Rectal smooth muscle tissue (tissue), 1 donor: Measurements from ENCODE around the gene L1CAM.

Experiments used
- H3K27ac ChIP-seq: one replicate; pipeline ENCODE4 v1.7.0; 2013; ENCODE audit warnings: low read depth, low read length, inconsistent platforms
- H3K27me3 ChIP-seq: one replicate; pipeline ENCODE4 v1.7.0; 2013; ENCODE audit warnings: low read length; ENCODE audit not compliant: control insufficient read depth, insufficient read depth
- H3K36me3 ChIP-seq: one replicate; pipeline ENCODE4 v1.7.0; 2013; ENCODE audit warnings: low read length; ENCODE audit not compliant: control insufficient read depth, insufficient read depth
- H3K4me1 ChIP-seq: one replicate; pipeline ENCODE4 v1.7.0; 2013; ENCODE audit warnings: low read length; ENCODE audit not compliant: control insufficient read depth, insufficient read depth
- H3K4me3 ChIP-seq: one replicate; pipeline ENCODE4 v1.7.0; 2013; ENCODE audit warnings: low read length
- H3K9ac ChIP-seq: one replicate; pipeline ENCODE4 v1.7.0; 2013; ENCODE audit warnings: low read length

Gene L1CAM

DNA sequence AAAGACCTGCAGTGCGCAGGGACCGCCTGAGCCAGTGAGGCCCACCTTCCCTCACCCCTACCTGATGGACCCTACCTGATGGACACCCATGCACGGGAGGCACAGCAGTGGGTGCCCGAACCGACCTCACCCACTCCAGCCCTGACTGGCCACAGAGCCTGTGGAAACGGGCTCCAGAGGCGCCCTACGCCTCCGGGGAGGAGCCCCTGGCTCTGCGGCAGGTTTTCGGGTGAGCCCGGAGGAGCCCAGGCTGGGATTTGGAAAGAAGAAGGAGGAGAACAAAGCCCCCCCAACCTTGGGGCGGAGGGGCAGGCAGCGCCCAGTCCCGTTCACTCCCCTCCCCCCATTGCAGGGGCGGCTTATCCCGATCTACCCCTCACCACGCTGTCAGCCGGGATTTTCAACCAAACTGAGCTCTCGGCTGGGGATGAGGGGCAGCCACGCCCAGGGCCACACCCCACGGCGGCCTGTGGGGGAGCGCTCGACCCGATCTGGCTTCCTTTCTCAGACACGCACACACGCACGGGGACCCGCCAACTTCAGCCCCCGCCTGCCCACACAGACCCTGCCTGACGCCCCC, 675 bp downstream of the L1CAM start:
- H3K27ac ChIP-seq, result no peak overlapping the region
- H3K4me3 ChIP-seq, result peak overlapping the region; percentile 13
- H3K9ac ChIP-seq, result no peak overlapping the region
- H3K27me3 ChIP-seq, result peaks cover 29% of the 10 kb centered on the region
- no peaks in the 10 kb centered on the region for H3K36me3 ChIP-seq
- H3K4me1 ChIP-seq, result no peaks in the 10 kb centered on the region

DNA sequence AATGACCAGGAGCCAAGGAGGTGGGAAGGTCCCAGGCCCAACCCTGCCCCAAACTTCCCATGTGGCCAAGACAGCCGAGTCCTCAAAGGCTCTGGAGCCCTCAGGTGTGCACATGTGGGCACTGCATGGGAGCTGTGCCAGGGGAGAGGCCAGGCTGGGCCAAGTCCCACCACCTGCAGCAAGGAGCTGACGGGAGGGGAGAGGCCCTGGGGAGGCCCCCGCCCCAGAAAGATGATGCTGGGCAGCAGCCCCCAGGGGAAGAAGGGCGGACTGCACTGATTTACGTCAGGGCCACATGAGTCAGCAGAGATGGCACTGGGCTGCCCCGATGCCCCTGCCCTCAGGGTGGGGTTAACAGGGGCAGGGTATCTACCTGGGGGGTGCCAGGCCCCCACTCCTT, 1.4 kb downstream of the L1CAM start:
- peaks cover 34% of the 10 kb centered on the region for H3K27me3 ChIP-seq
- no peak overlapping the region for H3K27ac ChIP-seq
- no peak overlapping the region for H3K9ac ChIP-seq
- no peak overlapping the region for H3K4me3 ChIP-seq
- H3K4me1 ChIP-seq, result no peaks in the 10 kb centered on the region
- no peaks in the 10 kb centered on the region for H3K36me3 ChIP-seq

- no peaks in the 10 kb centered on the region for H3K4me1 ChIP-seq
- no peak overlapping the region for H3K4me3 ChIP-seq
- H3K9ac ChIP-seq, result no peak overlapping the region
- H3K36me3 ChIP-seq, result no peaks in the 10 kb centered on the region
- H3K27me3 ChIP-seq, result peaks cover 34% of the 10 kb centered on the region
- H3K27ac ChIP-seq, result no peak overlapping the region
Observed at GRCh38 chrX:153884136-153884535, 1.8 kb downstream of the L1CAM start.

GRCh38 chrX:153883163-153883843, 2.7 kb downstream of the L1CAM start:
- Histone ChIP-seq H3K4me3 (no peak overlapping the region), H3K4me1 (no peaks in the 10 kb centered on the region), H3K27me3 (peaks cover 42% of the 10 kb centered on the region), H3K9ac (no peak overlapping the region), H3K27ac (no peak overlapping the region), H3K36me3 (no peaks in the 10 kb centered on the region)

DNA sequence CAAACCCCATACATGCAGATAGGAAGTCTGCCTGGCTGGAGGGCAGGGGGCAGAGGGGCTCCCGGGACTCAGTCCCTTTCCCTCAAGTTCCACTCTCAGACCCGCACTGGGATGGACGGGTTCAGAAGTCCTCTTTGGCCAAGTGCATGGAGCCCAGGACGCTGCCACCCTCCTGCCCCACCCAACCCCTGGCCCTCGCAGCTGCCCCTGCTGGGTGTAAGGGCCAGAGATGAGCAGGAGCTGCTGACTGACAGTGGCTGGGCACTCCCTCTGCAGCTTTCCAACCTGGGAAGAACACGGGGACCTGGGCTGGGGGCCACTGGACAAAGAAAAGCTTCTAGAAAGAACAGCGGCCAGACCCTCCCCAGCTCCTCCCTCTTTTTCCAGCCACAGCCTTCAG, 3.4 kb downstream of the L1CAM start:
- no peak overlapping the region for H3K4me3 ChIP-seq
- peaks cover 46% of the 10 kb centered on the region for H3K27me3 ChIP-seq
- no peaks in the 10 kb centered on the region for H3K36me3 ChIP-seq
- H3K9ac ChIP-seq, result no peak overlapping the region
- no peaks in the 10 kb centered on the region for H3K4me1 ChIP-seq
- H3K27ac ChIP-seq, result no peak overlapping the region

DNA sequence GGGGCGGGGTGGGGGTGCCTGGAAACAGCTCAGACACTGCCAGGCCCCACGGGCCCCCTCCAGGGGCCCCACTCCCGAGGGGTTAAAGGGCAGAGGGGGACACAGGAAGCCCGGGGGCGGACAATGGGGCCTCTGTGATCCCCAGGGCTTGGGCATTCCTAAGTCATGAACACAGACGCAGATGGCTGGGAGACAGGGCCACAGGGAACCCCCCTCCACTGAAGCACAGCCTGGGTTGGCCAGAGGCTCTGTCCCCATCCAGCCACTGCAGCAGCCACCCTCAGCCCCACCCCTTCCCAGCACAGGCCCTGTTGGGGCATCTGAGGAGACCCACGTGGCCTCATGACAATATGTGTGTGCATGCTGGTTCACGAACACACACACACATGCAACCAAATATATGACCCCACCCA, 3.9 kb downstream of the L1CAM start:
- no peak overlapping the region for H3K9ac ChIP-seq
- H3K27me3 ChIP-seq, result peaks cover 48% of the 10 kb centered on the region
- no peaks in the 10 kb centered on the region for H3K36me3 ChIP-seq
- H3K27ac ChIP-seq, result no peak overlapping the region
- H3K4me1 ChIP-seq, result no peaks in the 10 kb centered on the region
- no peak overlapping the region for H3K4me3 ChIP-seq

DNA sequence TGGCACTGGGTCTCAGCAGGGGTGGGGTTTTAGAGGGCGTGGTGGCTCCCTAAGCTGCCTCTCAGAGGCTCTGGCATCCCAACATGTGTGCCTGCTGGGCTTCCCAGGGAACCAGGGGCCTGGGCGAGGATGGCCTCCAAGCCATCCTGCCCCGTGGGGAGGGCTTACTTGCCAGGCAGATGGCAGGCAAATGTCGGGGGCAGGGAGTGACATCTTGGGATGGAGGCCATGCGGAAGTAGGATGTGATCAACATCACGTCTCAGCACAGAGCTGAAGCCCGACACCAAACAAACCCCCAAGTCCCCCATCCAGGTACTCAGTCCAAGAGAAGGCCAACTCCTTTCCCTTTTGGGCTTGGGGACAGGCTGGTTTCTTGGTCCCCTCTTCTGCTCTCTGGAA, 4.7 kb downstream of the L1CAM start:
- H3K27me3 ChIP-seq, result peaks cover 41% of the 10 kb centered on the region
- no peak overlapping the region for H3K27ac ChIP-seq
- H3K4me3 ChIP-seq, result no peak overlapping the region
- no peak overlapping the region for H3K9ac ChIP-seq
- H3K36me3 ChIP-seq, result no peaks in the 10 kb centered on the region
- H3K4me1 ChIP-seq, result no peaks in the 10 kb centered on the region

- no peak overlapping the region for H3K27ac ChIP-seq
- peaks cover 40% of the 10 kb centered on the region for H3K27me3 ChIP-seq
- H3K9ac ChIP-seq, result no peak overlapping the region
- no peaks in the 10 kb centered on the region for H3K4me1 ChIP-seq
- no peak overlapping the region for H3K4me3 ChIP-seq
- H3K36me3 ChIP-seq, result no peaks in the 10 kb centered on the region
Observed at GRCh38 chrX:153880440-153880815, 5.5 kb downstream of the L1CAM start.

DNA sequence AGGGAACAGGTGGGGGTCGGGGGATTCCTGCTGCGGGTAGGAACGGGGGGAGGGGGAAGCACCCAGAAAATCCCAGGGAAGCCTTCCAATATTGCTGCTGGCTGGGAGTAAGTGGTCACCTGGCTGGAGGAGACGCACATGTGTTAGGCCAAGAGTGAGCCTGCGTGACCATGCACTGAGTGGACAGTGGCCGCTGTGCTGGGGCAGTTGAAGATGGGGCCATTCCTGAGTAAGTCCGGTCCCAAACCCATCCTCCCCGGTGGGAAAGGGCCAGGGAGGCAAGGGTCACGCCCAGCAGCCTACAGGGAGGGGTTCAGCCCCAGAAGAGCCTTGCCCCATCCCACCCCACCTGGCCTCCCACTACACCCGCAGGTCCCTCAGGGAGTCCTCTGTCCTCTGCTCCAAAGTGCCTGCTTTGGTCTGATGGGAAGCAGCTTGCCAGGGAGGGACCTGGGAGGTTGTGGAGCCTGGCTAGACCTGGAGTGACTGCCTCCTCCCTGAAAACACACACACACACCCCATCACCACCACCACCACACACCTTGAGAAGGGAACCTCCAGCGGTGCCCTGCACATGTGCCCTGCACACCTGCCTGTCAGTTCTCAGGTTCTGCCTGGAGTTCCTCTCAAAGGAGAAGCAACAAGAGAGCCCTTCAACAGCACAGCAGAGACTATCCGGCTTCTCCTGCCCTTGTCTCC, 6.1 kb downstream of the L1CAM start:
- H3K4me3 ChIP-seq, result no peak overlapping the region
- no peaks in the 10 kb centered on the region for H3K4me1 ChIP-seq
- H3K9ac ChIP-seq, result no peak overlapping the region
- no peaks in the 10 kb centered on the region for H3K36me3 ChIP-seq
- H3K27ac ChIP-seq, result no peak overlapping the region
- peaks cover 34% of the 10 kb centered on the region for H3K27me3 ChIP-seq

- no peak overlapping the region for H3K4me3 ChIP-seq
- H3K27me3 ChIP-seq, result peaks cover 31% of the 10 kb centered on the region
- H3K36me3 ChIP-seq, result no peaks in the 10 kb centered on the region
- no peak overlapping the region for H3K9ac ChIP-seq
- no peaks in the 10 kb centered on the region for H3K4me1 ChIP-seq
- H3K27ac ChIP-seq, result no peak overlapping the region
Observed at GRCh38 chrX:153878969-153879653, 6.9 kb downstream of the L1CAM start.

DNA sequence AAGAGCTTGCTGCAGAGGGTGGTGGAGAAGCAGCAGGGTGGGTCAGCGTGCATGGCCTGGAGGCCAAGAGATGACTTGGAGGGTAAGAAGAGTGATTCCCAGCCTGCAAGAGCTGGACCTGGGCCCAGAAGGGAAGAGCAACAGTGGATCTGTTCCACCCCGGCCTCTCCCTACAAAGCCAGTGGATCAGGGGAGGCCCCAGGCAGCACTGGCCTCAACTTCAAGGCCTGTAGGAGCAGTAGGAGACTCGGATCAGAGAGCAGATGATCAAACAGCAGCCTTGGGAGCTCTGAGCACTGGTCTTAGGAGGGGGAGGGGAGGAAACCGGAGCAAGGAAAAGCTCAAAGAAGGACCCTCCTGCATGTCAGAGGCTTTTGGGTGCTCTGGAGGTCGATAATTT, 7.6 kb downstream of the L1CAM start:
- Histone ChIP-seq H3K27ac (no peak overlapping the region), H3K4me1 (no peaks in the 10 kb centered on the region), H3K4me3 (no peak overlapping the region), H3K27me3 (peaks cover 24% of the 10 kb centered on the region), H3K36me3 (no peaks in the 10 kb centered on the region), H3K9ac (no peak overlapping the region)

DNA sequence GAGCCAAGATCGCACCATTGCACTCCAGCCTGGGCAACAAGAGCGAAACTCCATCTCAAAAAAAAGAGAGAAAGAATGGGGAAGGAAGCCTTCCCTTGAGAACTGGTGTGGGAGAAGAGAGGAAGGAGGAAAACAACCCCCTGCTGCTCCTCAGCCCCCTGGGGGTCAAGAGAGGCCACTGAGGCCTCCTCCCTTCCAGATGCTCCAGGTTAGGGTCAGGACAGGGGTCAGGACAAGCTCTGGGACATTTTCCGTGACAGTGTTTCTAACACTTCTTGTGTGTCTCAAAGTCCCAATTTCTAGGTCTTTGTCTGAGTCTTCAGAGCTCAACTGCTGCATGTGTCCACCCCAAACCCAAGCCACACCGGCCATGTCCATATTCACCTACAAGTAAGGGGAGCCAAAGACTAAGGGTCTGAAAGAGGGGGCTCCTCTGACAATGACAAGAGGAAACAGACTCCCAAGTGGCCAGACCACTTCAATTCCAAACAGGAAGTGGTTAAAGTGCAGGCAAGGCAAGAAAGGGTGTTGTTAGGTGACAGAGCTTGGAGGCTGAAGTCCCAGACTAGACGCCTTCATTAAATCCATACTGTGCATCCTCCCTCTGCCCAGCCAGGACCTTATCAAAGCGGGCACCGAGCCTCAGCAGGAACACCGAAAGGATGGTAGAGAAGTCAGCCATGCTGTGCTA, 8.3 kb downstream of the L1CAM start:
- Histone ChIP-seq H3K4me3 (no peak overlapping the region), H3K4me1 (no peaks in the 10 kb centered on the region), H3K27me3 (peaks cover 21% of the 10 kb centered on the region), H3K36me3 (no peaks in the 10 kb centered on the region), H3K9ac (no peak overlapping the region), H3K27ac (no peak overlapping the region)
